Stimulated activated CD8-positive, alpha-beta memory T cell treated with anti-CD3 and anti-CD28 coated beads, Interleukin-12 subunit alpha, Interleukin-12 subunit beta, amount 100 ng/mL, for 4 hours (primary cell): Measurements from ENCODE around the gene MCAM.

ENCODE experiments used
- DNase-seq: peaks from one replicate; pipeline ENCODE4 v3.0.0-alpha.2; 2020; ENCODE audit warnings: low read depth

MCAM gene

GRCh38 chr11:119306373-119306890 is 10.5 kb downstream of the MCAM start:
- no peak for DNase-seq

- DNase-seq = no peak
Observed at GRCh38 chr11:119305556-119306372, 11.2 kb downstream of the MCAM start.

- no peak for DNase-seq
Observed at GRCh38 chr11:119303227-119303718, 13.7 kb downstream of the MCAM start.

- no peak for DNase-seq
Observed at GRCh38 chr11:119300198-119300964, 16.5 kb downstream of the MCAM start.

GRCh38 chr11:119299416-119299815 is 17.5 kb downstream of the MCAM start:
- DNase-seq = no peak

GRCh38 chr11:119298726-119299125 is 18.2 kb downstream of the MCAM start:
- DNase-seq = no peak

GRCh38 chr11:119297938-119298337 is 19.0 kb downstream of the MCAM start:
- no peak for DNase-seq

- DNase-seq = no peak
Observed at GRCh38 chr11:119295178-119295577, 21.8 kb downstream of the MCAM start.

GRCh38 chr11:119293461-119293860 is 23.5 kb downstream of the MCAM start:
- DNase-seq = no peak

GRCh38 chr11:119290894-119291497 is 25.9 kb downstream of the MCAM start:
- no peak for DNase-seq

- DNase-seq = no peak
Observed at GRCh38 chr11:119288219-119288618, 28.7 kb downstream of the MCAM start.

GRCh38 chr11:119285431-119285830 is 31.5 kb downstream of the MCAM start:
- no peak for DNase-seq

- DNase-seq = no peak
Observed at GRCh38 chr11:119284344-119285157, 32.4 kb downstream of the MCAM start.

- DNase-seq = no peak
Observed at GRCh38 chr11:119282495-119282894, 34.4 kb downstream of the MCAM start.

GRCh38 chr11:119277660-119278059 is 39.3 kb downstream of the MCAM start:
- no peak for DNase-seq

GRCh38 chr11:119273721-119274120 is 43.2 kb downstream of the MCAM start:
- no peak for DNase-seq

- no peak for DNase-seq
Observed at GRCh38 chr11:119267645-119268044, 49.3 kb downstream of the MCAM start.

GRCh38 chr11:119266517-119267255 is 50.2 kb downstream of the MCAM start:
- DNase-seq = no peak

GRCh38 chr11:119266063-119266462 is 50.9 kb downstream of the MCAM start:
- no peak for DNase-seq

- DNase-seq = no peak
Observed at GRCh38 chr11:119263352-119263940, 53.5 kb downstream of the MCAM start.
